Thyroid gland (tissue), 4 donors: ENCODE data around the gene SPDYE18.
"Not testable (repeated sequence)": the region's sequence is repeated elsewhere in the genome, so short reads cannot be mapped to it uniquely, and the experiment has no call there.

Source experiments
- POLR2A ChIP-seq, 2 donors: fragments of 450-650 bp; IDR thresholded peaks; one replicate each; pipeline ENCODE4 v1.6.1; 2017; ENCODE audit warnings: antibody characterized with exemption in 2 of 2, mild to moderate bottlenecking in 2 of 2, moderate library complexity in 1 of 2
- TF ChIP-seq, protein P1 (sequence below), 6 experiments: fragments of 200-600 bp in 3 of 6; fragments of 450-650 bp in 3 of 6; sonication (generic) in 3 of 6; IDR thresholded peaks; one replicate each; pipeline ENCODE4 v1.5.1; 2016 to 2019; ENCODE audit warnings: antibody characterized with exemption in 6 of 6, mild to moderate bottlenecking in 2 of 6, inconsistent platforms in 1 of 6, moderate library complexity in 1 of 6

DNA sequence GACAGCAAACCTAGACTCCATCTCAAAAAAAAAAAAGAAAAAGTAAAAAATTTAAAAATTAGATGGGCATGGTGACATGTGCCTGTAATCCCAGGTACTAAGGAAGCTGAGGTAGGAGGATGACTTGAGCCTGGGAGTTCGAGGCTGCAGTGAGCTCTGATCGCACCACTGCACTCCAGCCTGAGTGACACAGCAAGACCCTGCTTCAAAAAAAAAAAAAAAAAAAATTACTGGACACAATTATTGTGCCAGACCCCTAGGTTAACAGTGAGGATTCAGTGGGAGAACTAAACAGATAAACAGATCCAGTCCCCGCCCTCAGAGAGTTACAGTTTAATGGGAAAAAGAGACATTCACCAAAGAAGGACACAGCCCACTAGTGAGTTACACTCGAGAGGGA, 1.4 kb upstream of the SPDYE18 start:
- TF ChIP-seq POLR2A (IDR thresholded peaks at IDR 0.05) = not testable (repeated sequence)
- TF ChIP-seq, protein P1, sequence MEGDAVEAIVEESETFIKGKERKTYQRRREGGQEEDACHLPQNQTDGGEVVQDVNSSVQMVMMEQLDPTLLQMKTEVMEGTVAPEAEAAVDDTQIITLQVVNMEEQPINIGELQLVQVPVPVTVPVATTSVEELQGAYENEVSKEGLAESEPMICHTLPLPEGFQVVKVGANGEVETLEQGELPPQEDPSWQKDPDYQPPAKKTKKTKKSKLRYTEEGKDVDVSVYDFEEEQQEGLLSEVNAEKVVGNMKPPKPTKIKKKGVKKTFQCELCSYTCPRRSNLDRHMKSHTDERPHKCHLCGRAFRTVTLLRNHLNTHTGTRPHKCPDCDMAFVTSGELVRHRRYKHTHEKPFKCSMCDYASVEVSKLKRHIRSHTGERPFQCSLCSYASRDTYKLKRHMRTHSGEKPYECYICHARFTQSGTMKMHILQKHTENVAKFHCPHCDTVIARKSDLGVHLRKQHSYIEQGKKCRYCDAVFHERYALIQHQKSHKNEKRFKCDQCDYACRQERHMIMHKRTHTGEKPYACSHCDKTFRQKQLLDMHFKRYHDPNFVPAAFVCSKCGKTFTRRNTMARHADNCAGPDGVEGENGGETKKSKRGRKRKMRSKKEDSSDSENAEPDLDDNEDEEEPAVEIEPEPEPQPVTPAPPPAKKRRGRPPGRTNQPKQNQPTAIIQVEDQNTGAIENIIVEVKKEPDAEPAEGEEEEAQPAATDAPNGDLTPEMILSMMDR (IDR thresholded peaks at IDR 0.05) = not testable (repeated sequence)
